ENCODE results near the gene TMEM108.

DNA sequence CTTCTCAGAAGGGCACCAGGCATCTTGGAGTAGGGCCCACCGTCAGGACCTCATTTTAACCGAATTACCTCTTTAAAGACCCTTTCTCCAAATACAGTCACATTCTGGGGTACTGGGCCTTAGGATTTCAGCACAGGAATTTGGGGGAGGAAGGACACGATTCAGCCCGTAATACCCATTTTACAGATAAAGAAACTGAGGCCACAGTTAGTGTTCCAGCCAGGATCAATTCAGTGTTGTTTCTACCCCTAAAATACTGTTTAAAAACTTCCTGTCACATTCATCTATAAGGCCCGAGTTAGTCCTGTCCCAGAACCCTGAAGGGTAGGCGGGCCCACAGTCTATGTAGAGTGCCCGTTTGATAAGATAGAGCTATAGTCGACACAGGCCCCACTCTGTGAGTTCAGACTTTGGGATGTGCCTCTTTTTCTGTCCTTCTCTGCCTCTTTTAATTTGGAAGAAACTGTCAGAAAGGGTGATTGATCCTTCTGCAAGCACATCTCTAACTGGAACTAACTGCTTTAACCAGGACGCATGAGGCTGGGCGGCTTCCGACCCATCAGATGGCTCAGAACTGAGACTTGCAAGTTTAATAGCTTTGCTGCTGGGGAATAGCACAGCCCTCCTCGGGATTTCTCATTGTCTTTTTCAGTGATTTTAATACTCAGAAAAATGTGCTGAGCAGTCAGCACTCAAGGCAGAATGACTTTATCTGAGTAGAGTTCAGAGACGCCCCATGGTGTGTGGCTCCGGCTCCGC is 381.1 kb downstream of the TMEM108 start:
- TF ChIP-seq, protein P1, sequence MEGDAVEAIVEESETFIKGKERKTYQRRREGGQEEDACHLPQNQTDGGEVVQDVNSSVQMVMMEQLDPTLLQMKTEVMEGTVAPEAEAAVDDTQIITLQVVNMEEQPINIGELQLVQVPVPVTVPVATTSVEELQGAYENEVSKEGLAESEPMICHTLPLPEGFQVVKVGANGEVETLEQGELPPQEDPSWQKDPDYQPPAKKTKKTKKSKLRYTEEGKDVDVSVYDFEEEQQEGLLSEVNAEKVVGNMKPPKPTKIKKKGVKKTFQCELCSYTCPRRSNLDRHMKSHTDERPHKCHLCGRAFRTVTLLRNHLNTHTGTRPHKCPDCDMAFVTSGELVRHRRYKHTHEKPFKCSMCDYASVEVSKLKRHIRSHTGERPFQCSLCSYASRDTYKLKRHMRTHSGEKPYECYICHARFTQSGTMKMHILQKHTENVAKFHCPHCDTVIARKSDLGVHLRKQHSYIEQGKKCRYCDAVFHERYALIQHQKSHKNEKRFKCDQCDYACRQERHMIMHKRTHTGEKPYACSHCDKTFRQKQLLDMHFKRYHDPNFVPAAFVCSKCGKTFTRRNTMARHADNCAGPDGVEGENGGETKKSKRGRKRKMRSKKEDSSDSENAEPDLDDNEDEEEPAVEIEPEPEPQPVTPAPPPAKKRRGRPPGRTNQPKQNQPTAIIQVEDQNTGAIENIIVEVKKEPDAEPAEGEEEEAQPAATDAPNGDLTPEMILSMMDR (IDR thresholded peaks at IDR 0.05; ENCODE audit: borderline replicate concordance, extremely low read depth, low read length, poor library complexity, severe bottlenecking): no peak
- TF ChIP-seq EZH2 (IDR thresholded peaks at IDR 0.05; ENCODE audit: borderline replicate concordance, low read depth, low read length, severe bottlenecking): no peak

All from DND-41 (cell line).